IPS-15b (cell line): ENCODE measurements around the gene SKAP1.

Experiments
- H3K27me3 ChIP-seq: one replicate; pipeline ENCODE4 v1.6.1; 2013; ENCODE audit warnings: low read length; ENCODE audit not compliant: control insufficient read depth, insufficient read depth
- H3K36me3 ChIP-seq: one replicate; pipeline ENCODE4 v1.6.1; 2013; ENCODE audit warnings: low read length; ENCODE audit not compliant: control insufficient read depth, insufficient read depth
- H3K4me1 ChIP-seq: one replicate; pipeline ENCODE4 v1.6.1; 2013; ENCODE audit warnings: mild to moderate bottlenecking, low read length; ENCODE audit not compliant: control insufficient read depth, insufficient read depth
- H3K4me3 ChIP-seq: one replicate; pipeline ENCODE4 v1.5.1; 2013; ENCODE audit warnings: low read depth, low read length
- H3K9ac ChIP-seq: one replicate; pipeline ENCODE4 v1.6.1; 2013; ENCODE audit warnings: low read depth, mild to moderate bottlenecking, low read length
- H3K9me3 ChIP-seq: one replicate; pipeline ENCODE4 v1.6.1; 2013; ENCODE audit warnings: mild to moderate bottlenecking, low read length; ENCODE audit not compliant: control insufficient read depth, insufficient read depth

SKAP1 gene

DNA sequence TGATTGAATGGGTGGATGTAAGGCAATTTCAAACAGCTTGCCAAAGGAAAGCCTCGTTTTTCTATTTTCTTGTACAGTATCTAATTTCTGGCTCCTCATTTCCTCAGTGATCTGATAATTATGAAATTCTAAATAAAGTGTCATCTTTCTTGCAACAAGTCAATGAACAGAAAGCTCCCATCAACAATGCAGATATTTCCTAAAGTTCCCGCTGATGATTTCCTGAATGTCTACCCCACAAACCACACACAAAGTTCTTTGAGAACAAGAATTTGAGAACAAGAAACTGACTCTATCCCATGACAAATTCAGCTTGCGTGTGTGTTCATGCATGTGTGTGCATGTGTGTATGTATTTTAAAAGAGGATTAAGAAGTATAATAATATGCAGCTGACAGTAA, 35.2 kb downstream of the SKAP1 start:
- Histone ChIP-seq H3K9me3 (no peaks in the 10 kb centered on the region), H3K4me3 (no peak overlapping the region), H3K36me3 (no peaks in the 10 kb centered on the region), H3K4me1 (no peaks in the 10 kb centered on the region), H3K9ac (no peak overlapping the region), H3K27me3 (no peaks in the 10 kb centered on the region)

DNA sequence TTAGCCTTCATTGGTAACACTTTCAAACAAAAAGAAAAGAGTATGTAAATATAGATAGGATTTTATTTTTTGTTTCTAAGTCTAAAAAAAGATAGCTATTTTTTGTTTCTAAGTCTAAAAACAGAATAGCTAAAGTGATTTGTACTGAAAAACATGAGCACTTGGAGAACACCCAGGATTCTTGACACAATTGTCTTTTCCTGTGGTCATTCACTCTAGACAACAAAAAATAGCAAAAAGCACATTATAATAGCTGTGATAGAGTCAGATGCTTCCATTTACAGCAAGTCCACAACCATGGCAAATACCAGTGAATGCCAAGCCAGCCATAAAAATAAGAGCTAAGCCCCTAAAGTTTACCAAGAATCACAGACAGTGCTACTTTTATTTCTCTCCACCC, 36.7 kb downstream of the SKAP1 start:
- H3K9ac ChIP-seq: no peak overlapping the region
- no peaks in the 10 kb centered on the region for H3K9me3 ChIP-seq
- H3K36me3 ChIP-seq: no peaks in the 10 kb centered on the region
- no peaks in the 10 kb centered on the region for H3K4me1 ChIP-seq
- no peak overlapping the region for H3K4me3 ChIP-seq
- H3K27me3 ChIP-seq: no peaks in the 10 kb centered on the region

DNA sequence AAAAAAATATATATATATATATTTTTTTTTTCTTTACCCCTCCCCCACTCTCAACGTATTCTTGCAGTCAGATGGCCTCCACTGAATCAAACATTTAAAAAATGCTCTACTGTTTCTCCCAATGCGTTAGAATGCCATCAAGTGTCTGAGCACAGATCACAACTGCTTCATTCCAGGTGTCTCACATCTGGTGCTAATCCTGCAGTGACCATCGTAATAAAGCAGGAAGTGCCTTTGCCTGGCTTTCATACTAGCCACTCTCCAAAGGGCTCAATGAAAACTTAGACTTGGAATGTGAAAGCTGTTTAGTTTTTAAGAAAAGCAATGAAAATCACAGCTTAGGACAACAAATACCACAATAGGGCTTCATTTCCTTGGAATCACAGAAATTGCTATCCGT, 37.2 kb downstream of the SKAP1 start:
- H3K9me3 ChIP-seq: no peaks in the 10 kb centered on the region
- H3K4me1 ChIP-seq: no peaks in the 10 kb centered on the region
- H3K36me3 ChIP-seq: no peaks in the 10 kb centered on the region
- no peaks in the 10 kb centered on the region for H3K27me3 ChIP-seq
- no peak overlapping the region for H3K4me3 ChIP-seq
- H3K9ac ChIP-seq: no peak overlapping the region

DNA sequence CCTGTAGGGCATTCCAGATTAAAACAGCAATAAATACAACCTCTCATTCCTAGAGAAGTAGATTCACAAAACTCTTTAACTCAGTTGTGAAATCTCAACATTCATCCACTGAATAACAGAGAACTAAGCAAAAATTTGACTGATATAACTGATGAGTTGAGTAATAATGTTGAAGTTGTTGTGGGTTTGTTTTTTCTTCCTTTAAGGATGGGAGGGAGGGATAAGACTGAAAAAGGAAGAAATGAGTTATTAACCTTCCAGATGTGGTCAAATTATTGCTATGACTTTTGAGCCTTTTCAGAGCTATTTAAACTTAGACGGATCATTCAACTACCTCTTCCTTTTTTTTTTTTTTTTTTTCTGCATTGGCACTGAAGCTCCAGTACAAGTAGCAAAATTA, 38.6 kb downstream of the SKAP1 start:
- Histone ChIP-seq H3K9me3 (no peaks in the 10 kb centered on the region), H3K9ac (no peak overlapping the region), H3K27me3 (no peaks in the 10 kb centered on the region)

DNA sequence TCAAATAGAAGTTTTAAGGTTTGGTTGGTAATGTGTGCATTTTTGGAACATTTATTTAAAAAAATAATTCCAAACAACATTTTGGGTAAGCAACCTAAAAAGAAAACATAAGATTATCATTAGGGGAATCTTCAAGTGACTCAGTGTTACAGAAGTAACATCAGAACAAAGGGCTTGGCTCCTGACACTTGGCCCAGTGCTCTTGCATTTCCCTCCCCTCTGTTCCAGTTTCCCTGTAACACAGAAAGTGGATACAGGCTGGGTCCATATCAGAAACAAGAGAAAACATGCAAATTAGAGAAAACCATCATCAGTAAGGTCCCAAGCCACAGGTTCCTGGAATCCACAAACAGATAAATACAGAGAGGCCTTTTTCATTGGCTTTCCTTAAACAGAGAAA, 40.1 kb downstream of the SKAP1 start:
- Histone ChIP-seq H3K9me3 (no peaks in the 10 kb centered on the region), H3K4me1 (no peaks in the 10 kb centered on the region), H3K9ac (no peak overlapping the region), H3K27me3 (no peaks in the 10 kb centered on the region), H3K4me3 (no peak overlapping the region), H3K36me3 (no peaks in the 10 kb centered on the region)

More for the DNA sequence above, 38.6 kb downstream of the SKAP1 start:
- Histone ChIP-seq H3K36me3 (no peaks in the 10 kb centered on the region), H3K4me3 (no peak overlapping the region), H3K4me1 (no peaks in the 10 kb centered on the region)

DNA sequence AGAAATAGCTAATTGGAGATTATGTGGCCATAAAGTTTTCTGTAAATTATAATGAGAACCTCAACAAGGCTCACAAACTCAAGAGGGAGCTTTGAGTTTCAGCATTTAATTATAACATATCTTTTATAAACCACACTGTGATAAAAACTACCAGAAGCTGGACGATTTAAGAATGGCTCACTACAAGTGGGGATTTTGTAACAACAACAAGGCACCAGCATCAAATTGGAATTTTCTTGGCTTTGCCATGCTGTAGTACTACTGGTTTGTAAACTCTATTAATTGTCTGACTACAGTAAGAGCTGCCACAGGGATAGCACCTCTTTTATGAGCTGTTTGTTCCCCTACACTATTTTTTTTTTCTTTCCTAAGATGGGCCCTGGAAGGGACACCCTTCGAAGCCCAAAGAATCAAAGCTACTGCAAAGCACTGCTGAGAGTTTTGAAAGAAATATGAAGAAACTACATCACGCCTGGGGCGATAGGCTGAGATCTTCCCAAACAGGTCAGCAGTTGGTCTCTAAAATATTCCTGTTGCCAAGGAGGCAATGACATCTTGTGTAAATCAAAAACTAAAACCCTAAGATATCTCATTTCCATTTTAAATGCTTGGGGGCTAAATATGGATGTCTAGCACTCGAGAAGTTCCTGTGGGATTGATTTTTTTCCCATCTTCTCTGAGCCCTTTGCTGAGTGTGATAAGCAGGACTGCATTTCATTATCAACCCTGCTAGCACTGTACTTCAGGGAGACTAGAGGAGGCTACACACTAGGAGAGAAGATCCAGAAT, 40.9 kb downstream of the SKAP1 start:
- no peaks in the 10 kb centered on the region for H3K27me3 ChIP-seq
- H3K9me3 ChIP-seq: no peaks in the 10 kb centered on the region
- no peak overlapping the region for H3K9ac ChIP-seq
- H3K4me1 ChIP-seq: no peaks in the 10 kb centered on the region
- no peaks in the 10 kb centered on the region for H3K36me3 ChIP-seq
- no peak overlapping the region for H3K4me3 ChIP-seq

DNA sequence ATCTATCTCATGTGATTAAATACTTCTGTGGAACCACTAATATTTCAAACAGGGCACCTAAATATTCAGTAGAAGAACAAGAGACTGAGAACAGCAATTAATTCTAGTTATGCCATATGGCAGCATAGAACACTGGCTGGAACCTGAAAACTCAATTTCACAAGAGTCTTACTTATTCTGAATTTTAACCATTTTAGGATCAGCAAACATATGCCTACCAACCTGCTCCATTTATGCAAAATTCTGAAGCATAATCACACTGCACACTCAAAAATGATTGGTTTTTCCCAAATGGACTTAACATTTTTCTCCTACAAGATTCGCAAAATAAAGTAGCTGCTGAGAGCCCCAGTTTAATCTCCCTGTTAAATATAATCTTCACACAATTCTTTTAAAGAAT, 43.2 kb downstream of the SKAP1 start:
- Histone ChIP-seq H3K9ac (no peak overlapping the region), H3K4me1 (no peaks in the 10 kb centered on the region), H3K36me3 (no peaks in the 10 kb centered on the region), H3K4me3 (no peak overlapping the region), H3K9me3 (no peaks in the 10 kb centered on the region), H3K27me3 (no peaks in the 10 kb centered on the region)

DNA sequence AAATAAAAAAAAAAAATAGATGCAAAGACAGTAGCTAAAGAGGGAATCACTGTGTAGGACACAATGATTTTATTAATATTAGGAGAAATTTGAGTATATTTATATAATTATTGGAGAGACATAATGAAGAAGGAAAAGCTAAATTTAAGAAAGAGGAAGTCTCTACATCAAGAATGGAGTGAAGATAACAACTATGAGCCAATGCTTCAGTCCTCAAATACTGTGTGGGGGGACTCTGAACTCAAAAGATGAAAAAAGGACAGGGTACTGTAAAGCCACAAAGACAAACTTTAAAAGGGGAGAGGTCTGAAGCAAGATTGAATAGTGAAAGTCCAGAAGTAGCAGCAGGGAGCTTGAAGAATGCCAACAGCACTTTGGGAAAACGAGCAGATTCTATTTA, 44.7 kb downstream of the SKAP1 start:
- no peaks in the 10 kb centered on the region for H3K4me1 ChIP-seq
- no peak overlapping the region for H3K4me3 ChIP-seq
- H3K36me3 ChIP-seq: no peaks in the 10 kb centered on the region
- no peak overlapping the region for H3K9ac ChIP-seq
- no peaks in the 10 kb centered on the region for H3K9me3 ChIP-seq
- H3K27me3 ChIP-seq: no peaks in the 10 kb centered on the region

DNA sequence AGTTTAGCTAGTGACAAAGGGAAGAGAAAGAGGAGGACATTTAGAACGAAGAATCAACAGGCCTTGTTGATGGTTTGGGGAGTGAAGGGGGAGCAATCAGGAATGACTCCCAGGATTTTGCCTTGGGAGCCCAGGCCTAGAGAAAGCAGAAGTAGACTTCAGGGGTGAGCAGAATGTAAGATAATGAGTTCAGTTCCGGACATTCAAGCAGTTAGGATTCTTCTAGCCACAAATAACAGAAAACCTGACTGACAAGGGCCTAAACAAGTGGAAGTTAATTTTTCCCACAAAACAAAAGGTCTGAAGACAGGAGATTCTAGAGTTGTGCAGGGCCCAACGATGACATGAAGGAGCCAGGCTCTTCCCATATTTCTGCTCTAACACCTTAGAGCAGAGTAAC, 45.9 kb downstream of the SKAP1 start:
- no peaks in the 10 kb centered on the region for H3K4me1 ChIP-seq
- H3K4me3 ChIP-seq: no peak overlapping the region
- H3K27me3 ChIP-seq: no peaks in the 10 kb centered on the region
- no peaks in the 10 kb centered on the region for H3K36me3 ChIP-seq
- H3K9me3 ChIP-seq: no peaks in the 10 kb centered on the region
- no peak overlapping the region for H3K9ac ChIP-seq

DNA sequence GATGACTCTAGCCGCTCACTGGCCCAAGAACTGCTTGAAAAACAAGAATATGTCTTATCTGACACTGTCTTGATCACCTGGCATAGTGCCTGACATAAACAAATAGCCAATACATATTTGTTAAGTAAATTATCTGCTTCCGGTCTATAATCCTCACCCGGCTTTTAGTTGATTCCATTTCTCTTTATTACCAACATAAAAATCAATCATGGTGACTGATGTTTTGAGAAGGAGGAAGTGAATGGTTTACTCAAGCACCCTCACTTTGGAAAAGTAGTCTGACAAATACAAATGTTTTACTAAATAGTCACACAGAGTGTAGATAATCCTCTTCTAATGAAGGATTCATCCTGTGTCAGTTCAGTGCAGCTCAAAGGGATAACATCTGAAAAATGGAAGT, 47.0 kb downstream of the SKAP1 start:
- no peaks in the 10 kb centered on the region for H3K36me3 ChIP-seq
- H3K4me3 ChIP-seq: no peak overlapping the region
- no peaks in the 10 kb centered on the region for H3K4me1 ChIP-seq
- H3K27me3 ChIP-seq: peaks cover 7% of the 10 kb centered on the region
- H3K9me3 ChIP-seq: no peaks in the 10 kb centered on the region
- H3K9ac ChIP-seq: no peak overlapping the region

DNA sequence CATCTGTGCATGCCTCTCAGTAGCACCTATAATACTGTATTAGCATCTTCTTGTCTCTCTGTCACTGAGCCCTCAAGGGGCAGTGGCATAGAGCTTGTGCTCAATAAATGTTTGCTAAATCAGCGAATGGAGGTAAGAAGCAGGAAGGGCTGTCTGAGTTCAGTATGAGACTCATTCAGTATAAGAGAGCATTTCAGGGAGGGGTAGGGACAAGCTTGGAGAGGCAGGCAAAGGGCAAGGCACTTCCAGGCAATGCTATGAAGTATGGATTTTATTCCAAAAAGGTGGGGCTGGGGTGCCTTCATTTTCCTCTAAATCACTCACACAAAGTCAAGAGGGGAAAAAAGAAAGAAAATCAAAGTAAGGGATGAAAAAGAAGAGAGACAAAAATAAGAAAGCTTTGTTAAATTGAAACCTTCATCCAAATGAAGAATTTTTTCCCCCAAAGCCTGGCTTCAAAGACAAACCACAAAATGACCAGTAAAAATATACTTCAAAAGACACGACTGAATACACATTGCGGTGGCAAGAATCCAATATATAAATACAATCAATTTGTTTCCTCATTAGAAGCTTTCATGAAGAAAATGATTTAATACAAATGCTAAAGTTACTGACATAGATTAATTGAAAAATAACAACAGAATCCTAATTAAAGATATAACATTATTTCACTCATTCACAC, 51.2 kb downstream of the SKAP1 start:
- peaks cover 9% of the 10 kb centered on the region for H3K27me3 ChIP-seq

DNA sequence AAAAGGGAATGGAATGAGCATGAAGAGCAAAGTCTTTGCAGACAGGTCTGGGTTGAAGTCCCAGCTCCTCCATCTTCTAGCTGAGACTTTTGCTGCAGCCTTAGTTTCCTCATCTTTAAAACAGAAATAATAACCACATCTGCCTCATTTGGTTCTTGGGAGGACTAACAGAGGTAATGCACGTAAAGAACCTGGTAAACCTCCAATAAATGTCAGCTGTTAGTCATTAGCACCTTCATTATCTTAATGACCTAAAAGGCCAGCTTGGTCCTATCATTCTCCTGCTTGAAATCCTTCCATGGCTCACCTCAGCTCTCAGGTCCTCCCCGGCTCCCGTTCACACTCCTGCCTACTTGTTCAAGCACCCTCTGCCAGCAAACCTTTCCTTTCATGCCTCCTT, 51.8 kb downstream of the SKAP1 start:
- H3K9me3 ChIP-seq: no peaks in the 10 kb centered on the region
- no peak overlapping the region for H3K4me3 ChIP-seq
- H3K4me1 ChIP-seq: no peaks in the 10 kb centered on the region
- no peak overlapping the region for H3K9ac ChIP-seq
- H3K27me3 ChIP-seq: peaks cover 9% of the 10 kb centered on the region
- H3K36me3 ChIP-seq: no peaks in the 10 kb centered on the region

More for the DNA sequence above, 51.2 kb downstream of the SKAP1 start:
- no peaks in the 10 kb centered on the region for H3K36me3 ChIP-seq
- H3K9me3 ChIP-seq: no peaks in the 10 kb centered on the region
- no peak overlapping the region for H3K4me3 ChIP-seq
- no peaks in the 10 kb centered on the region for H3K4me1 ChIP-seq
- no peak overlapping the region for H3K9ac ChIP-seq
